WTC11 (cell line): ENCODE results near the gene MLX. TPM values are rescaled to one million over a fixed set of nuclear protein-coding genes. Genes with fewer than 3 reads are reported as not detected.

Experiments
- ATAC-seq: fragments of 200-7000 bp; cut with Tn5 transposase; 2 replicates; pipeline ENCODE4 v1.10.0; 2021; ENCODE audit warnings: mild to moderate bottlenecking, moderate library complexity
- CTCF ChIA-PET: fragments of 300-600 bp; sonication (Branson Sonifier 250); formaldehyde crosslinking; loops from one replicate; lab custom pipeline; 2021; ENCODE audit warnings: antibody characterized with exemption; lab: Charles Lee
- POLR2A ChIA-PET: fragments of 350-600 bp; sonication (Branson Sonifier 250); formaldehyde crosslinking; loops from one replicate; lab custom pipeline; 2021; ENCODE audit warnings: antibody characterized with exemption; lab: Charles Lee
- DNase-seq: peaks from one replicate; pipeline ENCODE4 v3.0.0; 2021; ENCODE audit warnings: low spot score
- H3K27ac Mint-ChIP-seq: 2 replicates; pipeline ENCODE4 v1.8.0; 2021; ENCODE audit warnings: mixed read lengths
- H3K27me3 Mint-ChIP-seq: 2 replicates; pipeline ENCODE4 v1.8.0; 2021; ENCODE audit warnings: low read depth, mild to moderate bottlenecking, moderate library complexity, mixed read lengths
- H3K36me3 Mint-ChIP-seq: 2 replicates; pipeline ENCODE4 v1.8.0; 2021; ENCODE audit warnings: mixed read lengths
- H3K4me1 Mint-ChIP-seq: 2 replicates; pipeline ENCODE4 v1.8.0; 2022; ENCODE audit warnings: mixed read lengths
- H3K4me3 Mint-ChIP-seq: 2 replicates; pipeline ENCODE4 v1.8.0; 2021; ENCODE audit warnings: mild to moderate bottlenecking, moderate library complexity, mixed read lengths
- H3K9me3 Mint-ChIP-seq: 2 replicates; pipeline ENCODE4 v1.8.0; 2021; ENCODE audit warnings: mixed read lengths
- AFF4 ChIP-seq: sonication (generic); formaldehyde crosslinking; IDR thresholded peaks from 2 replicates; pipeline ENCODE4 v1.8.1; 2023; ENCODE audit warnings: mild to moderate bottlenecking, missing genetic modification reagents, borderline replicate concordance
- ATF2 ChIP-seq: sonication (generic); formaldehyde crosslinking; IDR thresholded peaks from 2 replicates; pipeline ENCODE4 v1.8.1; 2022; ENCODE audit warnings: low read depth, missing genetic modification reagents, borderline replicate concordance
- EMX1 ChIP-seq: fragments of 250-450 bp; sonication (Bioruptor Pico); IDR thresholded peaks from 2 replicates; pipeline ENCODE4 v1.8.0; 2021; ENCODE audit warnings: mild to moderate bottlenecking
- MYBL2 ChIP-seq: sonication (generic); formaldehyde crosslinking; IDR thresholded peaks from 2 replicates; pipeline ENCODE4 v1.8.1; 2023; ENCODE audit warnings: mild to moderate bottlenecking, moderate library complexity, missing genetic modification reagents
- NFE2L1 ChIP-seq: sonication (generic); formaldehyde crosslinking; IDR thresholded peaks from 2 replicates; pipeline ENCODE4 v1.8.1; 2023; ENCODE audit warnings: missing genetic modification reagents
- PRDM15 ChIP-seq: sonication (generic); formaldehyde crosslinking; IDR thresholded peaks from 2 replicates; pipeline ENCODE4 v1.8.0; 2022; ENCODE audit warnings: missing genetic modification reagents
- PREB ChIP-seq: sonication (generic); formaldehyde crosslinking; IDR thresholded peaks from 2 replicates; pipeline ENCODE4 v1.8.1; 2022; ENCODE audit warnings: mild to moderate bottlenecking, missing genetic modification reagents, moderate library complexity, borderline replicate concordance
- STAT6 ChIP-seq: sonication (generic); formaldehyde crosslinking; conservative IDR thresholded peaks from 2 replicates; pipeline ENCODE4 v1.8.1; 2023; ENCODE audit warnings: mild to moderate bottlenecking, low read depth, missing genetic modification reagents, moderate library complexity
- TP53 ChIP-seq: sonication (generic); formaldehyde crosslinking; IDR thresholded peaks from 2 replicates; pipeline ENCODE4 v1.8.1; 2023; ENCODE audit warnings: mild to moderate bottlenecking, missing genetic modification reagents
- ZBTB21 ChIP-seq: sonication (generic); formaldehyde crosslinking; IDR thresholded peaks from 2 replicates; pipeline ENCODE4 v1.8.1; 2023; ENCODE audit warnings: mild to moderate bottlenecking, missing genetic modification reagents, borderline replicate concordance
- ZNF425 ChIP-seq: fragments of 250-450 bp; sonication (Bioruptor Pico); conservative IDR thresholded peaks from 2 replicates; pipeline ENCODE4 v1.9.0; 2021; ENCODE audit warnings: mild to moderate bottlenecking
- total RNA-seq: library from RNA; stranded (reverse); gene quantifications from 3 replicates; pipeline ENCODE4 v1.2.3, GENCODE V29; 2021

The MLX gene
- total RNA-seq, 1 experiment from 2014 or later, result 34.9 TPM

- Mint-ChIP-seq H3K4me3 (no peak overlapping the region), H3K9me3 (no peaks in the 10 kb centered on the region), H3K4me1 (peaks cover 7% of the 10 kb centered on the region), H3K27me3 (no peaks in the 10 kb centered on the region), H3K27ac (no peak overlapping the region), H3K36me3 (peaks cover 44% of the 10 kb centered on the region)
- POLR2A ChIA-PET, result no interaction called here
- ATAC-seq, result no peak
- TF ChIP-seq STAT6 (no peak), AFF4 (no peak), TP53 (CRISPR knock-in tag) (no peak), ZNF425 (CRISPR knock-in tag) (no peak), PREB (CRISPR knock-in tag) (no peak), MYBL2 (CRISPR knock-in tag) (no peak)
- DNase-seq, result no peak
- CTCF ChIA-PET, result no interaction called here
Measured at GRCh38 chr17:42581744-42582270, 14.9 kb downstream of the MLX start.

GRCh38 chr17:42584880-42585279 lies 18.0 kb downstream of the MLX start:
- Mint-ChIP-seq H3K27me3 (no peaks in the 10 kb centered on the region), H3K4me1 (no peaks in the 10 kb centered on the region), H3K4me3 (no peak overlapping the region), H3K27ac (no peak overlapping the region), H3K36me3 (peaks cover 56% of the 10 kb centered on the region), H3K9me3 (no peaks in the 10 kb centered on the region)
- no peak for DNase-seq
- no peak for ATAC-seq
- CTCF ChIA-PET, result no interaction called here
- POLR2A ChIA-PET, result interaction anchor here (0.6 kb wide), 1 partner anchor 9 kb away, joined by 3 read pairs; no protein-coding TSS in a partner anchor
- TF ChIP-seq ZBTB21 (no peak), ZNF425 (CRISPR knock-in tag) (no peak), EMX1 (no peak), NFE2L1 (no peak), PRDM15 (CRISPR knock-in tag) (no peak), STAT6 (no peak), ATF2 (CRISPR knock-in tag) (no peak)
